CD4-positive, alpha-beta T cell treated with Interferon alpha-2 for 1 hour (primary cell): ENCODE measurements around the gene PTRH2.

ENCODE experiments used
- DNase-seq, 2 donors: peaks; one replicate each; pipeline ENCODE4 v3.0.0-alpha.2; 2020 to 2022

Gene PTRH2

DNA sequence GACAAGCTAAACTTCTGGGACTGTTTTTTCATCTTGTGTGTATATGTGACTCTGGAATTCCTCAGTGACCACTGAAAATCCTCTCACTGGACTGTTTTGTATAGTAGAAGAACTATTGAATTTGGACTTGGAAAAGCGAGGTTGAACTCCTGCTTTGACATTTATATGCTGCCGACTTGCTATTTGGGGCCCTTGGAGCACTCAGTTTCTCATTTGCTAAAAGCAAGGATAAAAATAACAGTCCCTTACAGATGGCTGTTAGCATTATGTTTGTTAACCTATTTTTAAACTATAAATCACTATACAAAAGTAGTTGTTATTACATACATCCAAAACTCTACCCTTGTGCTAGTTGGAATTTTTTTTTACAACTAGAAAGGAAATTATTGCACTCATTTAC lies 9.2 kb upstream of the PTRH2 start:
- no peak for DNase-seq

DNA sequence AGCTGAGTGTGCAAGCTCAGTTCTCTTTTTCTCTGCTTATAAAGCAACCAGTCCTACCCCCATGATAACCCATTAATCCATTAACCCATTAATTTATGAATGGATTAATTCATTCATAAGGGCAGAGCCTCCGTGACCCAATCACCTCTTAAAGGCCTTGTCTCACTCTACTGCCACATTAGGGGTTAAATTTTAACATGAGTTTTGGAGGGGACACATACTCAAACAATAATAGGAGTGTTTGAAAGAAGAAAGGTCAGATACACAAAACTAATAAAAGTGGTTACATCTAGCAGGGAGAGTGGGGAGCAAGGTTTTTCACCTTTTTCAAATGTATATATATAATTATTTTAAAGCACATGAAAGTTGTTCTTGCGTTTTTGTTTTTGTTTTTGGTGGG lies 7.0 kb upstream of the PTRH2 start:
- DNase-seq = no peak

- DNase-seq = no peak
Observed at GRCh38 chr17:59712862-59713261, 5.6 kb upstream of the PTRH2 start.

- DNase-seq = no peak
Observed at GRCh38 chr17:59711936-59712335, 4.7 kb upstream of the PTRH2 start.

- DNase-seq = peak in 1 of 2 donors; percentile 8
Observed at GRCh38 chr17:59707971-59708430, 771 bp upstream of the PTRH2 start.

DNA sequence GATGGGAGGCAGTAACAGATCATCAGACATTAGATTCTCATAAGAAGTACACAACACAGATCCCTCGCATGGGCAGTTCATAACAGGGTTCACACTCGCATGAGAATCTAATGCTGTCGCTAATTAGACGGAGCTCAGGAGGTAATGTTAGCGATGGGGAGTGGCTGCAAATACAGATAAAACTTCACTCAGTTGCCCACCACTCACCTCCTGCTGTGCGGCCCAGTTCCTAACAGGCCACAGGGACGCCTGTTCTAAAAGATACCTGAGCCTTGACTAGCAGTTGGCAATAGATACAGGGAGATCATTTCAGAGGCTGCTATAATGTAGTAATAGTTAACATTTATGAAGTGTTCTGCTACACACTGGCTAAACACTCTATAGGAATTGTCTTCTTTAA lies 4.9 kb downstream of the PTRH2 start:
- DNase-seq = no peak

DNA sequence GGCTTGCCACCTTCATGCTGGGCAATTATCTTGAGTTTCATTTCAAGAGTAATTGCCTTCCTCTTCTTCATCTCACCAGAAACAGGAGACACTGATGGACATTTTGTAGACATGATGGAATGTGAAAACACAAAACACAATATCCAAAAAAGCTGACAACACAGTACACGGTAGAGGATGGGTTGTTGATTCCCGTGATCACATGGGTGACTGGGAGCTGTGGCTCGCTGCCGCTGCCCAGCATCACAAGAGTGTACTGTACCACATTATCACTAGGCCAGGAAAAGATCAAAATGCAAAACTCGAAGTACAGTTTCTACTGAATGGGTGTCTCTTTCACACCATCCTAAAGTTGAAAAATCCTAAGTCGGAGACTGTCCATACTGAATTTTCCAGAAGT lies 7.4 kb downstream of the PTRH2 start:
- no peak for DNase-seq

GRCh38 chr17:59699218-59699617 lies 8.0 kb downstream of the PTRH2 start:
- no peak for DNase-seq

DNA sequence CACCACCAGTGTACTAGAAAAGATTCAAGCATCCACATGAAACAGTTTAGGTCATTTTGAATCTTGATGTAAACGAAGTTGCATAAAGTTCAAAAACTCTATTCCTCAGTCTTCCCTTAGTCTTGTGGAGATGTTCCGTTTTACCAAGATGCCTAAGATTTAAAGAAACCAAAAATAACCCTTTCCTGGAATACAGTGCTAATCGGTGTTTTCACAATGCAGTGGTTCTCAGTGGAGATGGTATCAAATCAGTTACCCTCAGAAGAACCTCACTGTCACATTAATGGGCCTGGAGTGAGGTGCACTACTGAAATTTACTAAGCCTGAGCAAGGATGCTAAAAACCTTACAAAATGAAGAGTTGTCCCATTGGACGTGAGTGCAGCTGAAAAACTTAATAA lies 9.1 kb downstream of the PTRH2 start:
- DNase-seq = no peak

GRCh38 chr17:59696682-59697277 lies 10.4 kb downstream of the PTRH2 start:
- DNase-seq = no peak

DNA sequence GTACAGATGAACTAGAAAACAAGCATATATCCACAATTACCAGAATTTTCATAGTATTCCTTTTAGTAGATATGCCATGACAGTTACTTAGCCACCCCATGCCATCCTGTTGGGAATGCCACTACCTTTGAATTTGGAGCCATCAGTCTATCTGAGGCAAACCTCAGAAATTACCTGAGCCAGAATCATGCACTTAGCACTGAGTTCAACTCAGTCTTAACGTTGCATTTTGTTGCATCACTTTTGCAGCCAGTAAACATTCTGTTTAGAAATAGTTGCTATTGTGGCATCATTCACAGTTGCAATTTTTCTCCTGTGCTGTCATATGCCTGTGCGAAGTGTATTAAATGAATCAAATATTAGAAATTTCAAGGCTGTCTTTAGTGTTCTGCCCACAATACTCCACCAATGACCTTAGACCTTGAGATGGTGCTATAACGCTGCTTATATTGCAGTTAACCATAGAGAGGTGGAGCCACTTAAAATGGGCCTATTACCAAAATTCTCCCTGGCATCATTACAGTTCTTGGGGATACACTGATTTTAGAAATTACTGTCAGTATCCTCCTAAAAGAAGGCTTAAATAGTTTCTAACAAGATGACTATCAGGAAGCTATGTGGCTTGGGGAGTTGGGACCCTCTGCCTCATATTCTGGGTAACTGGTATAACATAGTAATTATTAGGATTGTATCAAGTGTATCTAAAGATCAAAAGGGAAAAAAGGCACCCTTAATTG lies 11.1 kb downstream of the PTRH2 start:
- no peak for DNase-seq

GRCh38 chr17:59694344-59694743 lies 12.9 kb downstream of the PTRH2 start:
- DNase-seq = no peak

- no peak for DNase-seq
Observed at GRCh38 chr17:59693582-59693981, 13.6 kb downstream of the PTRH2 start.

DNA sequence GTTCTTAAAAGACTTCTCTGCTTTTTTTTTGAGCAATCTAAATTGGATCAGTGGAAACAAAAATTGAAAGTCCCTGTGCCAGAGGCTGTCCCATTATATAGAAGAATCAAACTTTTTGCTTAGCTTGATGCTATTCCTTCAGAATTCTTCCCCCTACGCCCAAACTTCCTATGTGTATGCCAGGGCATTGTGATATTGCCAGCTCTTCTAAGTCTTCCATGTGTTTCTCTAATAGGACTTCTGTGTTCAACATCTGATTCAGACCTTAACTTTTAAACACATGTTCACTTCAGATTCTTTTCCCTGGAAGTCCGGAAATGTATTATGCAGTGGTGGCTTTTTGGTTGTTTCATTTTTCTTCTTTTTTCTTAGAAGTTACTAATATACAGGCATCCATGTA lies 18.7 kb downstream of the PTRH2 start:
- DNase-seq = no peak

- no peak for DNase-seq
Observed at GRCh38 chr17:59688008-59688407, 19.2 kb downstream of the PTRH2 start.

DNA sequence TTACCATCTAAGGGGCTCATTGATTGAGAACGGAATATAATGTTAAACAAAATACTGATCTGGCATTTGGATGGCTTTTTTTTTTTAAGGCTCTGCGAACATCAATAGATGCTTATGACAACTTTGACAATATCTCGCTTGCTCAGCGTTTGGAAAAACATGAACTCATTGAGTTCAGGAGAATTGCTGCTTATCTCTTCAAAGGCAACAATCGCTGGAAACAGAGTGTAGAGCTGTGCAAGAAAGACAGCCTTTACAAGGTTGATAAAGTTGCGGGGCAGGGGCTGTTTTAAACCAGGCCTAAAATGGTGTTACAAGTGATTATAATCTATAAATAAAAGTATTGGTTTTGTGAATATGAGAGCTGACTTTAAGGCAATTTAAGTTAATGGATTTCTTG lies 22.3 kb downstream of the PTRH2 start:
- DNase-seq = no peak

- DNase-seq = no peak
Observed at GRCh38 chr17:59683283-59683682, 23.9 kb downstream of the PTRH2 start.

- DNase-seq = no peak
Observed at GRCh38 chr17:59680314-59680713, 26.9 kb downstream of the PTRH2 start.

GRCh38 chr17:59678918-59679317 lies 28.3 kb downstream of the PTRH2 start:
- DNase-seq = no peak

DNA sequence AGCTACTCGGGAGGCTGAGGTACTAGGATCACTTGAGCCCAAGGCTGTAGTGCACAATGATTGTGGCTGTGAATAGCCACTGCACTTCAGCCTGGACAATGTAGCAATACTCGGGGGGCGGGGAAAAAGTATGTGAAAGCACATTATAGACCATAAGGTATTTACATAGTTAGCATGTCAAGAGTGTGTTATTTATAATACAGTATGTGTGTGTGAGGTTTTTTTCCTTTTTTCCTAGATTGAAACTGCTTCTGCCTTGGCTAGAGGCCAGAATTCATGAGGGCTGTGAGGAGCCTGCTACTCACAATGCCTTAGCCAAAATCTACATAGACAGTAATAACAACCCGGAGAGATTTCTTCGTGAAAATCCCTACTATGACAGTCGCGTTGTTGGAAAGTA lies 30.5 kb downstream of the PTRH2 start:
- DNase-seq = no peak

DNA sequence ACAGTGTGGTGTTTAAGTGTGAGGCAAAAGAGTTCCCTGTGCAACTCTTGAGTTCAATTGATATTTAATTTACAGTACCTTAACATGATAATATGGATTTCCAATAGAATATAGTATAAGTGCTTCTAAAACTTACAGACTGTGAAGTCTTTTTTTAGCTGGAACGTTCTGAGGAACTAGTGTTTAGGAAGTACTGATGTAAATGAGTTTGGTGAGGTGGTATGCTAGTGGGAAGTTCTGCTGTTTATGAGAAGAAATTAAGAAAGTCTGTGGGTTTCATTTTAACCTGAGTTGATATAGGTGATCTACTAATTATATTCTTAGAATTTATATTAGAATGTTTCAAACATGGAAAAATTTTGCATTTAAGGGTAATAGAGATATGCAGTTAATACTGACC lies 32.0 kb downstream of the PTRH2 start:
- no peak for DNase-seq

GRCh38 chr17:59671386-59671785 lies 35.8 kb downstream of the PTRH2 start:
- DNase-seq = no peak

- no peak for DNase-seq
Observed at GRCh38 chr17:59669944-59670343, 37.3 kb downstream of the PTRH2 start.

DNA sequence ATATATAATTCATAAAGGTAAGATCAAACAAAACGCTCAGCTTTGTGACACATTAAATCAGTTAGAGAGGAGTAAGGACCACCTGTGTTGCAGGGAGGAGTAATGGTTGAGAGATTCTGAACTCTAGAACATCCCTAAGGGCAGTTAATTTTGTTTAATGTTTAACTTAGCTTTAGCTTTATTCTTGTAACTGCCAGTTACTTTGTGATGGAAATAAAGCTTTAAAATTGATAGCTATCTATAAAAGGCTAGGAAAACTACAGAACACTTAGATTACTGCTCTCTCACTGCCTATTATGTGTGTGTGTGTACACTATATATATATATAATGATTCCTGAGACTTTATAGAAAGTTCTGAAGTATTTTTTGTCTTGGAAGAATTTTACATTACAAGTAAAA lies 37.8 kb downstream of the PTRH2 start:
- DNase-seq = no peak

DNA sequence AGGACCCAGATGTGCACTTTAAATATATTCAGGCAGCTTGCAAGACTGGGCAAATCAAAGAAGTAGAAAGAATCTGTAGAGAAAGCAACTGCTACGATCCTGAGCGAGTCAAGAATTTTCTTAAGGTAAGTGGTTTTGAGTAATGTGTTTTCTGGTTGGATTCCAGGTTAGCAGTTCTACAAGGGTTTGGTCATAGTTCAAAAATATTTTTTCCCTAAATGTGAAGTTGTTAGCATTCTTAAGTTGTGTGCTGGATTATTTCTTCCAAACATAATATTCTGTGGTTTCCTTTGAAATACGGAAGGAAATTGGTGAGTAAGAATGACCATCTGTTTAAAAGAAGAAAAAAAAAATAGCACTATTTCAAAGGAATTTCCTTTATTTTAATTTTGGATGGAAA lies 38.4 kb downstream of the PTRH2 start:
- no peak for DNase-seq
